Measurements from ENCODE around the gene PDE3A.

The PDE3A gene

GRCh38 chr12:20463913-20464524 is 95.7 kb downstream of the PDE3A start:
- no peak for DNase-seq

GRCh38 chr12:20469300-20469699 is 101.0 kb downstream of the PDE3A start:
- DNase-seq: no peak

- DNase-seq: no peak
Measured at GRCh38 chr12:20469756-20470155, 101.4 kb downstream of the PDE3A start.

- no peak for DNase-seq
Measured at GRCh38 chr12:20472102-20472782, 103.9 kb downstream of the PDE3A start.

- DNase-seq: no peak
Measured at GRCh38 chr12:20473133-20473532, 104.8 kb downstream of the PDE3A start.

- no peak for DNase-seq
Measured at GRCh38 chr12:20474016-20474415, 105.7 kb downstream of the PDE3A start.

GRCh38 chr12:20474443-20474842 is 106.1 kb downstream of the PDE3A start:
- no peak for DNase-seq

- no peak for DNase-seq
Measured at GRCh38 chr12:20475542-20475941, 107.2 kb downstream of the PDE3A start.

GRCh38 chr12:20476551-20476950 is 108.2 kb downstream of the PDE3A start:
- no peak for DNase-seq

GRCh38 chr12:20477255-20477654 is 108.9 kb downstream of the PDE3A start:
- no peak for DNase-seq

- no peak for DNase-seq
Measured at GRCh38 chr12:20477672-20478071, 109.3 kb downstream of the PDE3A start.

- DNase-seq: no peak
Measured at GRCh38 chr12:20482491-20483054, 114.2 kb downstream of the PDE3A start.

- no peak for DNase-seq
Measured at GRCh38 chr12:20483776-20484175, 115.4 kb downstream of the PDE3A start.

GRCh38 chr12:20486233-20486632 is 117.9 kb downstream of the PDE3A start:
- DNase-seq: no peak

- DNase-seq: no peak
Measured at GRCh38 chr12:20487519-20487918, 119.2 kb downstream of the PDE3A start.

GRCh38 chr12:20489645-20490044 is 121.3 kb downstream of the PDE3A start:
- DNase-seq: no peak

- DNase-seq: no peak
Measured at GRCh38 chr12:20490213-20490612, 121.9 kb downstream of the PDE3A start.

- no peak for DNase-seq
Measured at GRCh38 chr12:20491290-20491689, 123.0 kb downstream of the PDE3A start.

- no peak for DNase-seq
Measured at GRCh38 chr12:20492251-20492760, 124.0 kb downstream of the PDE3A start.

GRCh38 chr12:20493934-20494333 is 125.6 kb downstream of the PDE3A start:
- no peak for DNase-seq

- DNase-seq: no peak
Measured at GRCh38 chr12:20494851-20495250, 126.5 kb downstream of the PDE3A start.

- DNase-seq: no peak
Measured at GRCh38 chr12:20495997-20496396, 127.7 kb downstream of the PDE3A start.

GRCh38 chr12:20497707-20498106 is 129.4 kb downstream of the PDE3A start:
- DNase-seq: no peak

- DNase-seq: no peak
Measured at GRCh38 chr12:20501958-20502357, 133.6 kb downstream of the PDE3A start.
